Measurements from ENCODE around the gene KCNJ2. TPM values are rescaled to one million over a fixed set of nuclear protein-coding genes. Genes with fewer than 3 reads are reported as not detected.

The KCNJ2 gene
- total RNA-seq, 4 donors from 2014 or later: 2.7 to 18.0 (median 6.7) TPM

DNA sequence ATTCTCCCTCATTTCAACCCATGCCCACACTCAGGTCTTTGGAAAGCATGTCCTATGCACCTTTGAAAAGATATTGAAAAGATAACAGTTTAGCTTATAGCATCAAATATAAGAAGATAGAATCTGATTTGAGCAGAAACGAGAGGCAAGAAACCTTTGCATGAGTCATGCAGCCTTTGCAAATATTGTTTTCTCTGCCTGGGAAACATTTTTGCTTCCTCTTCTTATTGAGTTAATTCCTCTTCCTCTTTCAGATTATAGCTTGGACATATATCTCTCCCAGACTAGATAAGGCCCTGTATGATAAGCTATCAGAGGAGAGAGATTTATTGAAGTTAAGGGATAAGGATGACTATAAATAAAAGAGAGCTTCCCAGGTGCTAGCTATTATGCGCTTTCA, 46.1 kb upstream of the KCNJ2 start:
- 68 to 69% methylated on average over 2 of the region's 2 CpGs for WGBS, 2 donors
- TF ChIP-seq, protein P1, sequence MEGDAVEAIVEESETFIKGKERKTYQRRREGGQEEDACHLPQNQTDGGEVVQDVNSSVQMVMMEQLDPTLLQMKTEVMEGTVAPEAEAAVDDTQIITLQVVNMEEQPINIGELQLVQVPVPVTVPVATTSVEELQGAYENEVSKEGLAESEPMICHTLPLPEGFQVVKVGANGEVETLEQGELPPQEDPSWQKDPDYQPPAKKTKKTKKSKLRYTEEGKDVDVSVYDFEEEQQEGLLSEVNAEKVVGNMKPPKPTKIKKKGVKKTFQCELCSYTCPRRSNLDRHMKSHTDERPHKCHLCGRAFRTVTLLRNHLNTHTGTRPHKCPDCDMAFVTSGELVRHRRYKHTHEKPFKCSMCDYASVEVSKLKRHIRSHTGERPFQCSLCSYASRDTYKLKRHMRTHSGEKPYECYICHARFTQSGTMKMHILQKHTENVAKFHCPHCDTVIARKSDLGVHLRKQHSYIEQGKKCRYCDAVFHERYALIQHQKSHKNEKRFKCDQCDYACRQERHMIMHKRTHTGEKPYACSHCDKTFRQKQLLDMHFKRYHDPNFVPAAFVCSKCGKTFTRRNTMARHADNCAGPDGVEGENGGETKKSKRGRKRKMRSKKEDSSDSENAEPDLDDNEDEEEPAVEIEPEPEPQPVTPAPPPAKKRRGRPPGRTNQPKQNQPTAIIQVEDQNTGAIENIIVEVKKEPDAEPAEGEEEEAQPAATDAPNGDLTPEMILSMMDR (IDR thresholded peaks at IDR 0.05): no peak
- TF ChIP-seq POLR2A (IDR thresholded peaks at IDR 0.05): no peak
- no peak for TF ChIP-seq EP300 (IDR thresholded peaks at IDR 0.05)

DNA sequence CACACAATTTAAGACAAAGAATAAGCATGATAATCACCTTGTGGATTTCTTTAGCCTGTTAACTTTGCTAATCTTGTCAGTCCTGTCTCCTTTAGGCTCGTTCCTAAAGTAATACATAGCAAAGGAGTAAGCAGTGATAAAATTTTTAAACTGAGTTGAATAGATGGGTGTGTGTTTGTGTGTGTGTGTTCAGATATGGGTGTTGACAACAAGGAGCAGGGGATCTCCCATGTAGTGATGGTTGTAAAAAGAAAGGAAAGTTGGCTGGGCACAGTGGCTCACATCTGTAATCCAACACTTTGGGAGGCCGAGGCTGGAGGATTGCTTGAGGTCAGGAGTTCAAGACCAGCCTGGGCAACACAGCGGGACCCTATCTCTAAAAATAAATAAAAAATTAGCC, 44.6 kb upstream of the KCNJ2 start:
- DNase-seq (ENCODE audit: low spot score in 2 of 2): no peak
- Histone ChIP-seq H3K4me3 (no peak overlapping the region), H3K27me3 (no peaks in the 10 kb centered on the region), H3K4me1 (peaks cover 0 to 6% (median 0%) of the 10 kb centered on the region in 4 donors), H3K9me3 (peaks cover 0 to 6% (median 0%) of the 10 kb centered on the region in 4 donors), H3K27ac (no peak overlapping the region), H3K36me3 (no peaks in the 10 kb centered on the region)
- no peak for TF ChIP-seq EP300 (IDR thresholded peaks at IDR 0.05)
- TF ChIP-seq, protein P1 (IDR thresholded peaks at IDR 0.05): no peak
- TF ChIP-seq POLR2A (IDR thresholded peaks at IDR 0.05): no peak
- 81 to 87% methylated on average over 3 of the region's 3 CpGs for WGBS, 2 donors

More for the DNA sequence above, 46.1 kb upstream of the KCNJ2 start:
- Histone ChIP-seq H3K27ac (no peak overlapping the region), H3K36me3 (no peaks in the 10 kb centered on the region), H3K9me3 (peaks cover 0 to 14% (median 0%) of the 10 kb centered on the region in 4 donors), H3K4me1 (peaks cover 0 to 6% (median 0%) of the 10 kb centered on the region in 4 donors), H3K27me3 (no peaks in the 10 kb centered on the region), H3K4me3 (no peak overlapping the region)
- no peak for DNase-seq (ENCODE audit: low spot score in 2 of 2)

DNA sequence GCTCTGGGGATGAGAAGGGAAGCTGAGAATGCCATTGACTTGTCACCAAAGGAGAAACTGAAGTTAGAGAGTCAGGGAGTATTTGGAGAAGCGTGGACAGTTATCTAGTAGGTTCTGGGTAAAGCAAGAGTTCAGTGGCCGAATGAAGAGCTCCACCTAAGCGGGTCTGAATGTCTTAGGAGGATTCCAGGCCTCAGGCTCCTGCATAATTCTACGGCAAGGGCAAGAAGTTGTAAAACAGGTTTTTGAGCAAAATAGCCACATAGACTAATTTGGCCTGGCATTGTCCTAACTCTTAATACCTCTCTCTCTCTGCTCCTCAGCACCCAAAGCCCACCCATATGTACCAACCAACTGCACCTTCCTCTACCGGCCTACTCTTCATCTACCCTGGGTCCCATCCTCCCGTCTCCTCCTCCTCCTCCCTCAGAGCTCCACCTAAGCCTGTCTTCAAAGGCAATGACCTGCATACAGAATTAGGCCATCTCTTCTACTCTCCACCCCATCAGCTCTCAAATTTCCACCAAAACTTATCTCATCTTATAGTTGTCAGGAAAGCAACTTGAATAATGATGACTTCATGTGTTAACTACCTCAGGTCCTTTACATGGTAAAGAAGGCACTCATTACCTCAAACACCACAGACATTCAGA, 42.0 kb upstream of the KCNJ2 start:
- WGBS, 2 donors: 93 to 96% methylated on average over 6 of the region's 6 CpGs
- H3K9me3 ChIP-seq: no peaks in the 10 kb centered on the region
- TF ChIP-seq POLR2A (IDR thresholded peaks at IDR 0.05) (no peak), EP300 (IDR thresholded peaks at IDR 0.05) (no peak)
- TF ChIP-seq, protein P1 (IDR thresholded peaks at IDR 0.05): no peak
- DNase-seq (ENCODE audit: low spot score in 2 of 2): no peak
- no peak overlapping the region for H3K4me3 ChIP-seq
- H3K4me1 ChIP-seq: peaks cover 0 to 13% (median 0%) of the 10 kb centered on the region in 4 donors
- no peaks in the 10 kb centered on the region for H3K27me3 ChIP-seq
- no peaks in the 10 kb centered on the region for H3K36me3 ChIP-seq
- H3K27ac ChIP-seq: no peak overlapping the region

DNA sequence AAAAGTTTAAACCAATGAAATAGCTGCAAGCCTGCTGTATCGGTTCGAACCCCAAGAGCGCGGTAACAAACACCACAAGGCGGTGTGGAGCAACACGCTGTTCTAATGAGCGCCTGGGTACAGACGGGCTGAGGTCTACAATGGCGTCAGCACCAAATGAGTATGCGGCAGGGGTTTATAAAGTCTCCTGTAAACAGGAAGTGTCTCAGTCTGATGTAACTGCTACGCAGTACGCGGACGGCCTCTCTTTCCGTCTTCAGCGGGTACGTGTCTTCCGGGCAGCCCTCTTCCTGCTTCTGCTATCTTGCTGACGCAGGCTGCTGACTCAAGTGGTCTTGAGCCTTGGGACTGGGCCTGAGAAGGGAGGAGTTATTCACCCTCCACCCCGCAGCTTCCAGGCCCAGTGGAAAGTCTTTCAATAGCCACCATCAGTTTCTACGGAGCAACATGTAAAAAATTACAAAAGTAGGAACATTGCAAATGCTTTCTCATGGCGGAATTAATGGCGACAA, 40.5 kb upstream of the KCNJ2 start:
- H3K4me1 ChIP-seq: peaks cover 0 to 7% (median 0%) of the 10 kb centered on the region in 4 donors
- WGBS, 2 donors: 95 to 98% methylated on average over 23 of the region's 23 CpGs
- no peaks in the 10 kb centered on the region for H3K9me3 ChIP-seq
- H3K27me3 ChIP-seq: no peaks in the 10 kb centered on the region
- H3K27ac ChIP-seq: no peak overlapping the region
- DNase-seq (ENCODE audit: low spot score in 2 of 2): no peak
- H3K36me3 ChIP-seq: no peaks in the 10 kb centered on the region
- TF ChIP-seq POLR2A (IDR thresholded peaks at IDR 0.05) (no peak), EP300 (IDR thresholded peaks at IDR 0.05) (no peak)
- TF ChIP-seq, protein P1 (IDR thresholded peaks at IDR 0.05): no peak
- H3K4me3 ChIP-seq: no peak overlapping the region

DNA sequence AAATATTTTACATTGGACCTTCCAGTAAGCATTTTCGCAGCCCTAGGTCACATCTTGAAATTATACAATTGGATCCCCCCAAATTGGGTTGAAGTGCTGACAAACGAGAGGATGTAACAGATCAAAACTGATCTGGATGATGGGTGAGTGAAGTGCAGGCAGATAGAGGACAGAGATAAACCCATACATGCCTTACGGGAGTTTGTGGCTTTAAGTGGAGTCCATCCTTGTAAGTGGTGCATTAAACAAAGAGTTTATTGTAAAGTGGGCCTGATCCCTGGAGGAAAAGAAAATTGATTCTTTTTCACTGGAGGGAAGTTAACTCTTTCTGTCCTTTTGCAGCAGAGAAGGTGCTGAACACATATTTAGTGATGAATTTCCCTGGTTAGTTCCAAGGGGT, 39.0 kb upstream of the KCNJ2 start:
- TF ChIP-seq, protein P1 (IDR thresholded peaks at IDR 0.05): no peak
- TF ChIP-seq POLR2A (IDR thresholded peaks at IDR 0.05) (no peak), EP300 (IDR thresholded peaks at IDR 0.05) (no peak)
- Histone ChIP-seq H3K9me3 (no peaks in the 10 kb centered on the region), H3K36me3 (no peaks in the 10 kb centered on the region), H3K27me3 (no peaks in the 10 kb centered on the region), H3K4me1 (peaks cover 0 to 7% (median 0%) of the 10 kb centered on the region in 4 donors), H3K4me3 (no peak overlapping the region), H3K27ac (no peak overlapping the region)
- WGBS, 2 donors: 61% methylated on average over 3 of the region's 3 CpGs
- no peak for DNase-seq (ENCODE audit: low spot score in 2 of 2)

Measured in tibial nerve (tissue), 4 donors.